Stimulated activated CD8-positive, alpha-beta memory T cell treated with anti-CD3 and anti-CD28 coated beads, Interleukin-12 subunit alpha, Interleukin-12 subunit beta, amount 100 ng/mL, for 24 hours (primary cell): ENCODE measurements around the gene PPM1H.

Source experiments
- DNase-seq: peaks from one replicate; pipeline ENCODE4 v3.0.0-alpha.2; 2020; ENCODE audit errors: extremely low read depth

Gene PPM1H

GRCh38 chr12:62713723-62714122, 221.2 kb downstream of the PPM1H start:
- no peak for DNase-seq

- no peak for DNase-seq
Measured at GRCh38 chr12:62712681-62713573, 222.0 kb downstream of the PPM1H start.

GRCh38 chr12:62711631-62712241, 223.2 kb downstream of the PPM1H start:
- no peak for DNase-seq

- no peak for DNase-seq
Measured at GRCh38 chr12:62709311-62709710, 225.6 kb downstream of the PPM1H start.

GRCh38 chr12:62707939-62708338, 227.0 kb downstream of the PPM1H start:
- DNase-seq: no peak

GRCh38 chr12:62705846-62706245, 229.1 kb downstream of the PPM1H start:
- no peak for DNase-seq

- DNase-seq: no peak
Measured at GRCh38 chr12:62703011-62703380, 232.0 kb downstream of the PPM1H start.

- DNase-seq: no peak
Measured at GRCh38 chr12:62701492-62701891, 233.5 kb downstream of the PPM1H start.

GRCh38 chr12:62700091-62700880, 234.7 kb downstream of the PPM1H start:
- DNase-seq: no peak

GRCh38 chr12:62698701-62699101, 236.2 kb downstream of the PPM1H start:
- DNase-seq: no peak

GRCh38 chr12:62697893-62698292, 237.1 kb downstream of the PPM1H start:
- no peak for DNase-seq

GRCh38 chr12:62695696-62696095, 239.3 kb downstream of the PPM1H start:
- DNase-seq: no peak

- no peak for DNase-seq
Measured at GRCh38 chr12:62694632-62695031, 240.3 kb downstream of the PPM1H start.

GRCh38 chr12:62694116-62694515, 240.8 kb downstream of the PPM1H start:
- no peak for DNase-seq

GRCh38 chr12:62693376-62694050, 241.4 kb downstream of the PPM1H start:
- DNase-seq: no peak

GRCh38 chr12:62692884-62693283, 242.1 kb downstream of the PPM1H start:
- DNase-seq: no peak

- no peak for DNase-seq
Measured at GRCh38 chr12:62691309-62691708, 243.6 kb downstream of the PPM1H start.

GRCh38 chr12:62689042-62689839, 245.7 kb downstream of the PPM1H start:
- no peak for DNase-seq

GRCh38 chr12:62686938-62687337, 248.0 kb downstream of the PPM1H start:
- no peak for DNase-seq

- no peak for DNase-seq
Measured at GRCh38 chr12:62684570-62685295, 250.2 kb downstream of the PPM1H start.
